HepG2 (cell line): Measurements from ENCODE around the gene DIP2C.

ENCODE experiments used
- MXI1 ChIP-seq: IDR thresholded peaks from 3 replicates; pipeline ENCODE4 v1.6.1; 2012; ENCODE audit warnings: low read depth, low read length, inconsistent platforms, borderline replicate concordance
- TOE1 ChIP-seq: sonication (generic); formaldehyde crosslinking; IDR thresholded peaks from 2 replicates; pipeline ENCODE4 v1.4.0; 2020; ENCODE audit warnings: mild to moderate bottlenecking, missing genetic modification reagents

GRCh38 chr10:283916-284356, 405.5 kb downstream of the DIP2C start:
- no peak for TF ChIP-seq MXI1
- no peak for TF ChIP-seq TOE1
